Measurements from ENCODE around the gene GIT1.

The GIT1 gene

DNA sequence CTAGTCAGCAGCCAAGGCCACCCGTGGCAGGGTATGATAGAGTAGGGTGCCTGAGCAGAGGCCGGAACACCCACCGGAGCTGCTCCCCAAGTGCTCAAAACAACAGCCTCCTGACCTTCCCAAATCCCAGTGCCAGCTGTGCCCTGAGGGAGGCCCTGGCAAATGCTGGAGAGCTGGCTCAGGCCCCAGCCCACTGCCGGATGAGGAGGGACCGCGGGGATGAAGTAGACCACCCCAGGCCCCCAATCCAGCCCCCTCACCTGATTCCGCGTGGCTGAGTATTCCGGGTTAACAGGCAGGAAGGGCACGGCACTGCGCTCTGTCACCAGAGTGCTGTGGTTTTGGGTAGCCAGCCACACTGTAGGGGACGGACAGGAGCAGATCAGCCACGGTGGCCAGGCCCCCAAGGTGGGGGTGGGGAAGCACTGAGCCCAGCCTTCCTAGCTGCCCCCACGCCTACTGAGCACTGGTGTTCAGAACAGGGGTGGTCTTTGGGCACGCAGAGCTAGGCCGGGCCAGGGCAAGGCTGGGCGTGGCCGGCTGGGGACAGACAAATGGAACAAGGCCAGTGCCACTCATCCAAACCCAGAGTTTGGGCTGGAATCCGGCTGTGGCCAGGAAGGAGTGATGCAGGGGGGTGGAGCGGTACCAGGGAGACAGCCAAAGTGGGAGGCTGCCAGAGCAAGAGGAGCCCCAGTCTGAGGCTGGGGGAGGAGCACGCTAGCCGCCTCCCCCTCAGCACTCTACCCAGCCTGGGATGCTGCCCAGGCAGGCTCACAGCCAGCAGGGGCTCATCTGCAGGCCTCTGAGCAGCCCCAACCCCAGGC lies 11.8 kb downstream of the GIT1 start:
- TF ChIP-seq CTCF (IDR thresholded peaks at IDR 0.05; ENCODE audit: control extremely low read depth, extremely low read depth, low read depth, missing control alignments) = no peak
- POLR2A ChIA-PET = interaction anchor here (0.6 kb wide), 1 partner anchor 1024 kb away, joined by 3 read pairs; no protein-coding TSS in a partner anchor
- CTCF ChIA-PET = interaction anchor here (0.9 to 14.3 kb wide), 5 partner anchors 9 to 208 kb away, joined by 3 to 172 read pairs (median 61); partner anchors contain the start of genes ANKRD13B and GIT1
- DNase-seq (ENCODE audit: extremely low spot score) = no peak

DNA sequence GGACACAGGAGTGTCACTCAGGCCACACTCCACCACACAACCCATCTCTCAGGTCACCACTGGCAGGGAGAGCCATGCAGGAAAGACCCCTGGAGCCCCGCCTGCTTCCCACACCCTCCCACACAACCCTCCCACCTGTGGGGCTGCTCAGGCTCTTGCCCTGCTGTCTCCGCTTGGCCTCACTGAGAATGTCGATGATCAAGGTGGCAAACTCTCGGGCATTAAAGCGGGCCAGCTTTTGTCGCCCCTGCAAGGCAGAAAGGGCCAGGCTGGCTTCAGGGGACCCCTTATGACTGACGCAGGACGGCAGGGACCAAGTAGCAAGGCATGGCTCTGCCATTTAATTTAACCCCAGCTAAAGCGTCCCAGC lies 12.5 kb downstream of the GIT1 start:
- TF ChIP-seq CTCF (IDR thresholded peaks at IDR 0.05; ENCODE audit: control extremely low read depth, extremely low read depth, low read depth, missing control alignments) = no peak
- ChIA-PET POLR2A (no interaction called here), CTCF (interaction anchor here (1.1 to 14.3 kb wide), 4 partner anchors 10 to 207 kb away, joined by 5 to 172 read pairs (median 102); partner anchors contain the start of genes ANKRD13B and GIT1)
- DNase-seq (ENCODE audit: extremely low spot score) = no peak

DNA sequence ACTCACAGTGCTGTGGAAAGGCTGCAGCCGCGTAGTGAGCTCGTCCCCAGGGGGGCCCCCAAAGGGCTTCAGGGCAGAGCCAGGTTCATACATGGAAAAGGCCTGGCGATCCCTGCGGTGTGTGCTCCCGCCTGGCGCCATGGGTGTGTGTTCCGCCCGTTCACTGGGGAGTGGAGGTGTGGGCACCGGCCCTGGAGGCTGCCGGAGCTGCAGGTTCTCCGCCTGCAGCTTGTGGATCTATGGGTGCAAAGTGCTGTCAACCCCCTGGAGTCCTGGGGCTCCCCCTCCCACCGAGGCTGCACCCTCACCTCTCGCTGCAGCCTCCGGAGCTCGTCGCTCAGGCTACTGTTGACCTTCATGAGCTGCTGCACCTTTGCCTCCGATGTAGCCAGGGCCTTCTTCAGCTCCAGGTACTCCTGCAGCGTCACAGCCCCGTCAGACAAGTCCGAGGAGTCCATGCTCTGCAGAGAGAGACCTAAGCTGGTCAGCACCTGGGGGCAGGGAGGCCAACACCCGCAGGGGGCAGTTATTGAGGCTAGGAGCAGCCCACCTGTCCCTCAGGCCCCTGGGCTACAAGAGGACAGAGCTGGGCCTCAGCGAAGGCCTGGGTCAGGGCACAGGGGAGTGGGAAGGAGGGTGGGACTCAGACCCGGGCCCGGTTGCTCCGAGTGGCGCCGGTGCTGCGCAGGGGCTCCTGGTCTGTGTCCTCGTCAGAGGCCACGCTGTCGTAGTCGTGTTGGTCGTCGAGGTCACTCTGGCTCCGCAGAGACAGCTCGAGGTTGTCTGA lies 13.0 kb downstream of the GIT1 start:
- no peak for DNase-seq (ENCODE audit: extremely low spot score)
- CTCF ChIA-PET = interaction anchor here (1.1 to 14.3 kb wide), 6 partner anchors 10 to 431 kb away, joined by 3 to 172 read pairs (median 33); partner anchors contain the start of genes ANKRD13B and GIT1
- POLR2A ChIA-PET = no interaction called here
- no peak for TF ChIP-seq CTCF (IDR thresholded peaks at IDR 0.05; ENCODE audit: control extremely low read depth, extremely low read depth, low read depth, missing control alignments)

GRCh38 chr17:29575511-29576213 lies 13.8 kb downstream of the GIT1 start:
- no peak for DNase-seq (ENCODE audit: extremely low spot score)
- ChIA-PET CTCF (interaction anchor here (0.7 to 14.3 kb wide), 10 partner anchors 8 to 444 kb away, joined by 3 to 172 read pairs (median 5); partner anchors contain the start of genes ANKRD13B and GIT1), POLR2A (interaction anchor here (1.0 kb wide), 1 partner anchor 9 kb away, joined by 3 read pairs; the partner anchor contains the start of gene ABHD15)
- TF ChIP-seq CTCF (IDR thresholded peaks at IDR 0.05; ENCODE audit: control extremely low read depth, extremely low read depth, low read depth, missing control alignments) = no peak

DNA sequence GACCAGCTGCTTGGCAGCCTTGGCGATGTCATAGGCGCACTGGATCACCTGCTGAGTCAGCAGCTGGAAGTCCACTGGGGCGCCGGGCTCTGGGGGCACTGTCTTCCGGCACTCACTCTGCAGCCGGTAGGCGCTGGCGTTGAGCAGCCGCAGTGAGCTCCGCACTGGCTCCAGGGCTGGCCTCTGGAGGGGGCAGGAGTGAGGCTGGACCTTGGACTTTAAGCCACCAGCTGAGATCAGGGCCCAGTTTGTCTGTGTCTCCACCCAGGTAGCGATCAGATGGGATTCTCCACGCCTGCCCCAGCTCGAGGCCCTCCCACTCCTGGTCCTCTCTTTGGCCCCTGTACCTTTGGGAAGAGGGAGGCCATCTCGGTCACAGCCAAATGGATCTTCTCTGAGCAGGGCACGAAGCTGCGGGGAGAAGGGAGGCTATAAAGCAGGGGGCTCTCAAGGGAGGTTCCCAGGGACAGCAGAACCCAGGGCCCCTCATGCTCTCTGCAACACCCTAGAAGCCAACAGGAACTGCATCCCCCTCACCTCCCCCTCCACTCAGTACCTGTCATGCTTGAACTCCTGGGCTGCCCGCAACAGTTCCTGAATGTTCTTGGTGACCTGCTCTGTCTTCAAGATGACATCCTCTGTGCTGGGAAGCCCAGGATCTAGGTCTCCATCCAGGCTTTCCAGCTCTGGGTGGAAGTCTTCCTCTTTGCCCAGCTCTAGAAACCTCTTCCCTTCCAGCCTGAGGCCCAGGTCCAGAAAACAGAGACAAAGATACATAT lies 14.5 kb downstream of the GIT1 start:
- TF ChIP-seq CTCF (IDR thresholded peaks at IDR 0.05; ENCODE audit: control extremely low read depth, extremely low read depth, low read depth, missing control alignments) = no peak
- POLR2A ChIA-PET = interaction anchor here (1.0 kb wide), 1 partner anchor 8 kb away, joined by 3 read pairs; the partner anchor contains the start of gene ABHD15
- DNase-seq (ENCODE audit: extremely low spot score) = no peak
- CTCF ChIA-PET = interaction anchor here (0.7 to 14.3 kb wide), 9 partner anchors 9 to 444 kb away, joined by 3 to 172 read pairs (median 5); partner anchors contain the start of genes ANKRD13B and GIT1

Measured in GM10248 (cell line).